NCI-H748 (cell line): ENCODE results near the gene EVI5.

Experiments
- DNase-seq: peaks from one replicate; lab custom pipeline; 2025; ENCODE audit not compliant: unreplicated experiment; lab: John Stamatoyannopoulos, UW

The EVI5 gene

GRCh38 chr1:92465256-92465647 is 319.7 kb downstream of the EVI5 start:
- DNase-seq, result no peak

DNA sequence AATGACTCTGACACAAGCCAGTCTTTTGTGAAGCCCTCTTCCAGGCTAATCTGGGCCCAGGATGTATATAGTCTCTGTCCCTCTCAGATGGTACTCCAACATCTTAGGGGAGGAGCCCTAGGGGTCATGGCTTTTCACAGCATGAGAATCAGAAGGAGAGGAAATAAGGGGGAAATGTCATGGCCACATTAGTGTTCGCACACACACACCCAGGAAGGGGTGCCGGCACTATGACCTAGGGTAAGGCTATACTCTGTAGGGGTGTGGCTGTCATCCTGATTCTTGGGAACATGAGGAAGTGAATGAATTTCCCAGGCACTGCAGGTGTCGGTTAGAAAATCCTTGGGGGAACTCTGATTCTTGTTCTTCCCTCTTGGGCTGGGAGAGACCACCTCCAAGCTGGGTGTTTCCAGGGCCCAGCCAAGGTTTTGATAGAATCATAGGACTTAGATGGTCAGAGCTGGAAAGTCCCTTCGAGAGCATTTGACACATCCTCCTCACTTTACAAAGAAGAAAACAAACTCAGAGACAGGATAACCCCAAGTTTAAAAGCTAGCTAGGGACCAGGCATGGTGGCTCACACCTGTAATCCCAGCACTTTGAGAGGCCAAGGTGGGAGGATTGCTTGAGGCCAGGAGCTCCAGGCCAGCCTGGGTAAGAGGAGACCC is 320.2 kb downstream of the EVI5 start:
- no peak for DNase-seq

GRCh38 chr1:92461364-92462097 is 323.4 kb downstream of the EVI5 start:
- no peak for DNase-seq

DNA sequence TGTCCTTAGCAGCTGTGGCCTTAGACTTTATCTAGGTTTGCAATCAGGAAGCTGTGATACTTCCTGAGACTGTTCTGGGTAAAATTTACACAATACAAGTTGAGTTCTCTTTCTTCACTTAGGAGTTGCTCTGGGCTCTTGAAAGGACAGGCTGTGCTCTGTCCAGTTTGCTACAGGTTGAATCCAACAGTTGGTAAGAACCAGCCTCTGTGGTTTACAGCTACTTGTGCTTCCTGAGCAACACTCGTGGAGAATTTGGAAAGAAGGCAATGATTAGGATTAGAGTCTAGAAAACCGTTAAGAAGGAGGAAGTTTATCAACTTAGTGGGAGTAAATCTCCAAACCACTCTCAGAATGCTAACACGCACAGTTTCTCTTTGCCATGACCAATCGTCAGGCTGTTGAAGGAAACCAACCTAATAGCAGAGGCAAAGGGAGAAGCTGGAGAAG is 325.0 kb downstream of the EVI5 start:
- DNase-seq, result no peak
